Loucy (cell line): ENCODE data around the gene PSMB8.

Experiments
- CTCF ChIP-seq: fragments of 200-600 bp; sonication (generic); conservative IDR thresholded peaks from 2 replicates; pipeline ENCODE4 v1.5.1; 2014; ENCODE audit warnings: mild to moderate bottlenecking, antibody characterized with exemption, low read length
- EZH2phosphoT487 ChIP-seq: fragments of 200-600 bp; IDR thresholded peaks from 2 replicates; pipeline ENCODE4 v1.6.1; 2018; ENCODE audit warnings: antibody characterized with exemption, mild to moderate bottlenecking, moderate library complexity, borderline replicate concordance

- TF ChIP-seq EZH2phosphoT487 (no peak), CTCF (no peak)
These were observed 10.2 kb downstream of the PSMB8 start for GRCh38 chr6:32833664-32834063.
